Measurements from ENCODE around the gene CRYBB3.
A peak's percentile ranks its signal among the peaks of the same experiment; 100 is the strongest.
"Not testable (repeated sequence)": the region's sequence is repeated elsewhere in the genome, so short reads cannot be mapped to it uniquely, and the experiment has no call there.

Gene CRYBB3

DNA sequence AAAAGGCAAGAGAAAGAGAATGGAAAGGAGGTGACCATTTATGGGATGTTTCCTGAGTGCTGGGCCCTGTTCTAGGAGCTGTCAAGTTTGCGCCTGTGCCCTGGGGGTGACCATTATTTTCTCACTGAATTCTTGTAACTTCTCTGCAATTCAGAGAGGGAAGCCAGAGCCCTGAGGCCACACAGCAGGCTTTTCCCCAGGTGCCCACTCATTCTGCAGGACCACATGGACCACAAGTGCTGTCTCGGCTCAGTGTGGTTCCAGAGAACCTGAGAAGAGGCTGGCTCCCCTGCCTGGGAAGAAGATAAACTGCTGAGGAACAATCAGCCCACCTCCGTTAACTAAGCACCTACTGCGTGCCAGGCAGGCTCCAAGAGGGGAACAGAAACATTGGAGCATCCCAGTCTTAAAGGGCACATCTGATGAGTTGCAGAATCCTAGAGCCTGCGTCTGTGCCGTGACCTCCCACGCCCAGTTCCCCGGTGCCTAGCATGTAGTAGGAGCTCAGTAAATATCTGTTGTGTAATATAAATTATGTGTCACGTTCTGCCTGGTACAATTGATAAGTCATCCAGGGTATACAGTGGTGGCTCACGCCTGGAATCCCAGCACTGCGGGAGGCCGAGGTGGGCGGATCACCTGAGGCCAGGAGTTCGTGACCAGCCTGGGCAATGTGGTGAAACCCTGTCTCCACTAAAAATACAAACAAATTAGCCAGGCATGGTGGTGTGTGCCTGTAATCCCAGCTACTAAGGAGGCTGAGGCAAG lies 31.6 kb upstream of the CRYBB3 start:
- DNase-seq (no peak), ATAC-seq (no peak)
- Mint-ChIP-seq H3K27me3 (peaks cover 2% of the 10 kb centered on the region), H3K36me3 (ENCODE audit: low read depth) (no peaks in the 10 kb centered on the region), H3K4me3 (no peak overlapping the region), H3K27ac (no peak overlapping the region), H3K9me3 (no peaks in the 10 kb centered on the region), H3K4me1 (peaks cover 2% of the 10 kb centered on the region)

DNA sequence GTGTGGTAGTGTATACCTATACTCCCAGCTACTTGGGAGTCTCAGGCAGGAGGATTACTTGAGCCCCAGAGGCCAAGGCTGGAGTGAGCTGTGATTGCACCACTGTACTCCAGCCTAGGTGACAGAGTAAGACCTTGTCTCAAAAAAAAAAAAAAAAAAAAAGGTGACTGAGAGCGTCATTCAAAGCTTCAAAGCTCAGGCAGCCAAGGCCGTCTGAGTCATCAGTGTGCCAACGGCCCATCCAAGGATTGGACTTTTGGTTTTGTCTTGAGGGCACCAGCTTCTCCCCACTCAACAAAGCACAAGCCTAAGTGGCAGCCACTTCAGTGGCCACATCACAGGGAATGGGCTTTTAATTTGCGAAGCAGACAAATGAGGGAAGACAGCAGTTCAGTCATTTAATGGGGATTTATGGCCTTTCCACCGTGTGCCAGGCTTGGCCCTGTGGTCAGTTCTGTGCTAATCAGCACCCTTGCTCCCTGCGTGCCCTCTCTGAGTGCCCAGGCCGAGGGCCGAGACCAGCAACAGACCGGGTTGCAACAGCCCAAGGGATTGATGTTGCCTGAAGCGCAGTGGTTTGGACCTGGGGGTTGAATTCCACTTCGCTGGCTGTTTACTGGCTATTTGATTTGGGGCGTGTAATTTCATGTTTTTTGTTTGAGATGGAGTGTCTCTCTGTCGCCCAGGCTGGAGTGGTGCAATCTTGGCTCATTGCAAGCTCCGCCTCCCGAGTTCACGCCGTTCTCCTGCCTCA lies 30.2 kb upstream of the CRYBB3 start:
- Mint-ChIP-seq H3K4me1 (peaks cover 2% of the 10 kb centered on the region), H3K27me3 (peaks cover 2% of the 10 kb centered on the region), H3K9me3 (no peaks in the 10 kb centered on the region), H3K4me3 (no peak overlapping the region), H3K27ac (no peak overlapping the region), H3K36me3 (ENCODE audit: low read depth) (no peaks in the 10 kb centered on the region)
- DNase-seq (no peak), ATAC-seq (no peak)

DNA sequence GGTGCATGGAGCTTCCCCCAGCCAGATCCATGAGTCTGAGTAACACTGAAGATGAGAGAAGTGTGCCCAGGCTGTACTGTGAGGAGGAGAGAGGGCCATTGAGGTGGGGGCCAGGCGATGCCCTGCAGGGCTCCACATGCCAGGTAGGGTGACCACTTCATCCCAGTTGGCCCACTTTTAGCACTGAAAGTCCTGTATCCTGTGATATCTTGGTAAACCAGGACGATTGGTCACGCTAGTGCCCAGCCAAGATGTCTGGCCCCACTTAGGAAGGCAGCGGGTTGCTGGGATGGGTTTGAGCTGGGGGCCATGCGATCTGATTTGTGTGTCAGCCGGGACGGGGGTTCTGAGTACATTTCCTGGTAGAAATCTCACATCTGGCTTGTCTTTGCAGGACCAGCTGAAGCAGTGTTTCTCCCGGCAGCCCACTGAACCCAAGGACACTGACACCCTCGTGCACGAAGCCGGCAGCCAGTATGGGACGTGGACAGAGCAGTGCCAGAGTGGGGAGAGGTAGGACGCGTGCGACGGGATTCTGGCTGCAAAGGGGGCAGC lies 29.2 kb upstream of the CRYBB3 start:
- ATAC-seq (no peak), DNase-seq (no peak)
- Mint-ChIP-seq H3K9me3 (no peaks in the 10 kb centered on the region), H3K36me3 (ENCODE audit: low read depth) (no peaks in the 10 kb centered on the region), H3K4me1 (peaks cover 2% of the 10 kb centered on the region), H3K27me3 (peaks cover under 1% of the 10 kb centered on the region), H3K27ac (no peak overlapping the region), H3K4me3 (no peak overlapping the region)

DNA sequence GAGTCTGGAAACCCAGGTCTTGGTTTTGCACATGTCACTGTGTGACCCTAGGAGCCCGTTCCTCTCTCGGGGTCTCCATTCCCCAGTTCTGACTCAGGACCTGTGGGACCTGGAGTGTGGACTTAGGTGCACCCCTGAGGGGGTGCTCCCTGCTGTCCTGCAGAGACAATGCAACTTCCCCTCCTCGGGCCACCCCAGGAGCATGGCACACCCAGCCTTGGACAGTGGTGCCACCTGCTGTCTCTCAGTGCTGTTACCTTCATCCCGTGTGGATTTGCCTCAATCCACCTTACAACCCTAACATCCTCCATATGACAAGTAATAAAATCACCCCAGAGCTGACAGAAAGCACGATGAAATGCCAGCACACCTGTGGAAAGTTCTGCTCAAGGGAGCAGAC lies 27.5 kb upstream of the CRYBB3 start:
- ATAC-seq = peak; percentile 79
- DNase-seq = peak; percentile 46
- Mint-ChIP-seq H3K27ac (no peak overlapping the region), H3K36me3 (ENCODE audit: low read depth) (no peaks in the 10 kb centered on the region), H3K4me1 (peaks cover 2% of the 10 kb centered on the region), H3K27me3 (no peaks in the 10 kb centered on the region), H3K9me3 (no peaks in the 10 kb centered on the region), H3K4me3 (no peak overlapping the region)

DNA sequence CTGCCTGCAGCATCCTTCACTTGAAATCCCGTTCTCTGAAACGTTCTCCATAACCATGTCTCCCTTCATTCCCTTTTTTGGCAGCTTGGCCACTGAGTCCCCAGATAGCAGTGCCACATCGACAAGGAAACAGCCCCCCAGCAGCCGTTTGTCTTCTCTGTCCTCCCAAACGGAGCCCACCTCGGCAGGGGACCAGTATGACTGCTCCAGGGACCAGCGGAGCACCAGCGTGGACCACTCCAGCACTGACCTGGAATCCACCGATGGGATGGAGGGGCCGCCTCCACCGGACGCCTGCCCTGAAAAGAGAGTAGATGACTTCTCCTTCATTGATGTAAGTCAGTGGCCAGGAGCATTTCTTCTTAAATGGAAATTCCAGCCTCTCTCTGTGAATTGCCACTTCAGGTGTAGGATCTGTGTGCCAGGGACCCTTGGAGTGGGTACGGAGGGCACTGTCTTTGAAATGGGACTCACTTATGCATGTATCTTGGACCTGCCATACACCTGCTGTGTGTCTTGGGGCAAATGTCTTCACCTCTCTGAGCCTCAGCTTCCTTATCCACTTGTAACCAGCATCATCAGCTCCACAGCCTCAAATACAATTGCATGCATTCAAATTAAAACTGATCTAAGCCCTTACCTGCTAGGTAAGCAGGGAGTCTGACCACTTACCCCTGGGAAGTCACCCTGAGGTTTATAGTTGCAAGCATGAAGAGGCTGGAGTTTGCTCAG lies 25.3 kb upstream of the CRYBB3 start:
- ATAC-seq (no peak), DNase-seq (no peak)
- no peak overlapping the region for H3K4me3 Mint-ChIP-seq
- H3K27me3 Mint-ChIP-seq = no peaks in the 10 kb centered on the region
- no peak overlapping the region for H3K27ac Mint-ChIP-seq
- H3K4me1 Mint-ChIP-seq = peaks cover 2% of the 10 kb centered on the region
- no peaks in the 10 kb centered on the region for H3K9me3 Mint-ChIP-seq
- no peaks in the 10 kb centered on the region for H3K36me3 Mint-ChIP-seq (ENCODE audit: low read depth)

DNA sequence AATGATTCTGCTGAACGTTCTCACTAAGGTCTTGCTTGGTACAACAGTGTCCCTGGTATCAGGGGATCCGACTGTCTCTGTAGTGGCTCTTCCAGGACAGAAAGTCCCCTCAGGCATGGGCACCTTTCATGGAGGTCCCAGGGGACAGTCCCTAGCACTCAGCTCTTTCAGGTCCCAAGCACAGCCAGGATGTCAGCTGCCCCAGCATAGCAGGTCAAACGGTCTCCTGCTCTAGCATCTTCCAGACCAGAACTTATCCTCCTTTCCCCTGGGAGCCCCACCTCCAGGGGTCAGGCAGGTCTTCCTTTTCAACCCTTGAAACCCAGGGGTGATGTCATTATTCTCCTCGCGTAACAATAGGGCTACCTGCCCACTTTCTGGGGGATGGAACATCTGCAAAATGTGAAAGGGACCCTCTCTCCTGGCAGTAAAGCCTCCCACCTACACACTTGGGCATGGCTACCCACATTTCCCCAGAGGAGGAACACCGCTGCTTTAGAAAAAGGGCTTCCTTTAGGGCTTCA lies 24.7 kb upstream of the CRYBB3 start:
- no peak for ATAC-seq
- Mint-ChIP-seq H3K27me3 (no peaks in the 10 kb centered on the region), H3K4me1 (peaks cover 2% of the 10 kb centered on the region), H3K36me3 (ENCODE audit: low read depth) (no peaks in the 10 kb centered on the region), H3K4me3 (no peak overlapping the region), H3K27ac (no peak overlapping the region), H3K9me3 (no peaks in the 10 kb centered on the region)
- no peak for DNase-seq

DNA sequence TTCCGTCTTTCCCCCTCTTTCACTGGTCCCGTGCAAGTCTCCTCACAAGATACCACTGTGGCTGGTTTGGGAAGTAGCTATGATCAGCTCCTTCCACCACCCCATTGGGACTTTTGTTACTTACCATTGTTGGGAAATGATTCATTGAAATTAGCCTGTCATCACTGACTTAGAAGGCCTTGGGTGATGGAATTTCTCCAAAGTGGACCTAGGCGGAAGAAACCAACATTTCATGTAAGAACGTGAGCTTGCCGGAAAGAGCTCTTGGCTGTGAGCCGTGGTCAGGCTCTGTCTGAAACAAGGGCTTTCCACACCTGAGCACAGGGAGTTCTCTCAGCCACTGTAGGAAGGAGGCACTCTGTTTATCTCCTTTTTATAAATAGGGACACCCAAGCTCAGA lies 23.5 kb upstream of the CRYBB3 start:
- H3K27me3 Mint-ChIP-seq = no peaks in the 10 kb centered on the region
- no peaks in the 10 kb centered on the region for H3K36me3 Mint-ChIP-seq (ENCODE audit: low read depth)
- no peak overlapping the region for H3K4me3 Mint-ChIP-seq
- H3K27ac Mint-ChIP-seq = no peak overlapping the region
- peaks cover 2% of the 10 kb centered on the region for H3K4me1 Mint-ChIP-seq
- ATAC-seq (no peak), DNase-seq (no peak)
- no peaks in the 10 kb centered on the region for H3K9me3 Mint-ChIP-seq

DNA sequence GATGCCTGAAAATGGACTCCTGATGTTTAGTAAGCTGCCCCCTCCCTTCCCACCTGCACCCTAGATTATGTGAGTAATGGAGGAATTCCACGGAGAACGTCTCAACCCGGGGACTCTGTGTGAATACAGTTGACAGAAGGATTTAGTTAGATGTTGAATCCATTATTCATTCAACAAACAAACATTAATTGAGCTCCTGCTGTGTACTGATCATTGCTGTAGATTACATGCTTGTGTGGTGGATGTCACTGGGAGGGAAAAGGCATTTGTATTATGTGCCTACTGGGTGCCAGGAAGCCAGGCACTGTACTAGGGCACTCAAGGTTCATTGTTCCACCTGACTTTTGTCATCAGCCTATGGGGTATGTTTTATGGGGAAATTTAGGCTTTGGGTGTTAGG lies 22.9 kb upstream of the CRYBB3 start:
- H3K27ac Mint-ChIP-seq = no peak overlapping the region
- DNase-seq = no peak
- ATAC-seq = no peak
- peaks cover 2% of the 10 kb centered on the region for H3K4me1 Mint-ChIP-seq
- H3K36me3 Mint-ChIP-seq (ENCODE audit: low read depth) = no peaks in the 10 kb centered on the region
- H3K4me3 Mint-ChIP-seq = no peak overlapping the region
- H3K9me3 Mint-ChIP-seq = no peaks in the 10 kb centered on the region
- no peaks in the 10 kb centered on the region for H3K27me3 Mint-ChIP-seq

DNA sequence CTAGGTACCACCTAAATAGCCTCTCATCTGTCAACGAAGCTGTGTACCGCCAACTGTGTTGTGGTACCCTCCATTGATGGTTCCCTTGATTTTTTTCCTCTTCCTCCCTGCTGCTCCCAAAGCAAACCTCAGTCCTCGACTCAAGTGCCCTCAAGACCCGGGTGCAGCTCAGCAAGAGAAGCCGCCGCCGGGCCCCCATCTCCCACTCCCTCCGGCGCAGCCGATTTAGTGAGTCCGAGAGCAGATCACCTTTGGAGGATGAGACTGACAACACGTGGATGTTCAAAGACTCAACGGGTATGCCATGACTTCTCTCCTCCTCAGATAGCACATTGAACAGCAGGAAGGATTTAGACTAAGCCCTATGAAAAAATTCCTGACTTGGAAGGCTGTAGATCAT lies 22.4 kb upstream of the CRYBB3 start:
- ATAC-seq (no peak), DNase-seq (no peak)
- no peaks in the 10 kb centered on the region for H3K9me3 Mint-ChIP-seq
- no peaks in the 10 kb centered on the region for H3K4me1 Mint-ChIP-seq
- H3K27ac Mint-ChIP-seq = no peak overlapping the region
- H3K27me3 Mint-ChIP-seq = no peaks in the 10 kb centered on the region
- H3K4me3 Mint-ChIP-seq = no peak overlapping the region
- no peaks in the 10 kb centered on the region for H3K36me3 Mint-ChIP-seq (ENCODE audit: low read depth)

DNA sequence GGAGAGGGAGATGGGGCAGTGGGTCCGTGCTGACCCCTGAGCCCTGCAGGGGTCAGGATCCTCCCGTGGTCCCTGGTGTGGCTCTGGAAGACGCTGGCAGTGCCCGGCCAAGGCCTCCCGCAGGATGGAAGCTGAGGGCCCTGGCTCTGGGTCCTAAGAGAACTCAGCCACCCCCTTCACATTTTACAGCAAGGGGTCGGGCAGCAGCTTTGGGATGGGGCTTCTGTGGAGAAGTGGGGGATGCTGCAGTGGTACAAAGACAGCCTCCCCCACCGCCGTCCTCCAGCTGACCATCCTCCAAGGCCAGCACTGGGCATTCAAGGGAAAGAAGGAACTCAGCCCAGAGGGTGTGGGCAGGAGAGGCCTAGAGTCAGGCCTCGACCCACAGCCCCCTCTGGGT lies 21.8 kb upstream of the CRYBB3 start:
- ATAC-seq = no peak

DNA sequence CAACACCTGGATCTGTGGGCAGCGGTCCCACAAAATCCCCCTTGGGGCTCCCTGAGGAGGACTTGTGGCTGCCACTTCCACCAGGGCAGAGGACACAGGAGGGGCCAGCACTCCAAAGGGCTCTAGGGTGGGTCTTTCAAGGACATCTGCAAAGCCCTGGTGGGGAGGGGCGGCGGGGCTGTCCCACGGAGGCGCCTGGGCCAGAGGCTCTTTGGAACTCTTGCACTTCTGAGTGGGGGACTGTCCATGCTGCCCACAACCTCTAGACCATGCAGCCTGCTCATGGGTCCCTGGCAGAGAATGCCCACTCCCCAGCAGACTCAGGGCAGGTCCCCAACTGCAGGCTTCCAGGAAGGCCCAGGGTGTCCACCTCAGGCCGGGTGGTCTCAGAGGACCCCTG lies 21.3 kb upstream of the CRYBB3 start:
- not testable (repeated sequence) for H3K9me3 Mint-ChIP-seq; H3K27me3 Mint-ChIP-seq; H3K36me3 Mint-ChIP-seq (ENCODE audit: low read depth); DNase-seq; H3K27ac Mint-ChIP-seq; H3K4me3 Mint-ChIP-seq; H3K4me1 Mint-ChIP-seq
- peak; percentile 24 for ATAC-seq

More for the DNA sequence above, 21.8 kb upstream of the CRYBB3 start:
- no peak overlapping the region for H3K4me3 Mint-ChIP-seq
- no peaks in the 10 kb centered on the region for H3K4me1 Mint-ChIP-seq
- no peaks in the 10 kb centered on the region for H3K27me3 Mint-ChIP-seq
- no peaks in the 10 kb centered on the region for H3K36me3 Mint-ChIP-seq (ENCODE audit: low read depth)
- DNase-seq = no peak
- no peaks in the 10 kb centered on the region for H3K9me3 Mint-ChIP-seq
- H3K27ac Mint-ChIP-seq = no peak overlapping the region

DNA sequence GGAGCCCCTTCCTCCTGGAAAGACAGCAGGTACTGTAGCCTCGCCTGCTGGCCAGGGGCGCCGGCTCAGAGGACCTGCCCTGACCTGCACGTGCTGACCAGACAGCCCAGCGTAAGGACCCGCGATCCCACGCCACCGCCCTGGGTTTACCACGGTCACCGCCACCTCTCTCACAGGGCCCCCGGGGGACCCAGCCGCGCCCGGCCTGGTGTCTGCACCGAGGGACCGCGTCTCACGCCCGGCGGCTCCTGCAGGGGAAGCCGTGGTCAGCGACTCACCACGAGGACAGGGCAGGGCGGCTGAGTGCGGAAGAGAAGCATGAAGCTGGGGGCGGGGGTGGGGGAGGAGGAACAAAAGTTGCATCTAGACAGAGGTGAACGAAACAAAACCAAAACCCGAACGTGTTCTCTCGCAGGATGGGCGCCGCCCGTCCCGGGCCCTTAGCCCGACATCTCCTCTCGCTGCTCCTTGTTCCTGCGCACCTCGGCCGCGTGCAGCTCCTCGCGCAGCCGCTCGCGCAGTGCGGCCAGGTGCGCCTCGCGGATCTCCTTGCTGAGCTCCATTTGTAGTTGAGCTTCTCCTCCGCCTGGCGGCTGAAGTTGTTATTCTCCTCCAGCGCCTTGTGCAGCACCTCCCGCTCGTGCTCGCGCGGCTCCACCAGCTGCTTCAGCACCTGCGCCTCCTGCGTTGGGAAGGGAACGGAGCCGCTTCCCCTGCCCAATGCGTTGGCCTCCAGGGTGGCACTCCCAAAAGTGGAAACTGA lies 20.6 kb upstream of the CRYBB3 start:
- H3K4me1 Mint-ChIP-seq; H3K36me3 Mint-ChIP-seq (ENCODE audit: low read depth); H3K9me3 Mint-ChIP-seq; H3K4me3 Mint-ChIP-seq; H3K27me3 Mint-ChIP-seq; H3K27ac Mint-ChIP-seq; DNase-seq; ATAC-seq: not testable (repeated sequence)

DNA sequence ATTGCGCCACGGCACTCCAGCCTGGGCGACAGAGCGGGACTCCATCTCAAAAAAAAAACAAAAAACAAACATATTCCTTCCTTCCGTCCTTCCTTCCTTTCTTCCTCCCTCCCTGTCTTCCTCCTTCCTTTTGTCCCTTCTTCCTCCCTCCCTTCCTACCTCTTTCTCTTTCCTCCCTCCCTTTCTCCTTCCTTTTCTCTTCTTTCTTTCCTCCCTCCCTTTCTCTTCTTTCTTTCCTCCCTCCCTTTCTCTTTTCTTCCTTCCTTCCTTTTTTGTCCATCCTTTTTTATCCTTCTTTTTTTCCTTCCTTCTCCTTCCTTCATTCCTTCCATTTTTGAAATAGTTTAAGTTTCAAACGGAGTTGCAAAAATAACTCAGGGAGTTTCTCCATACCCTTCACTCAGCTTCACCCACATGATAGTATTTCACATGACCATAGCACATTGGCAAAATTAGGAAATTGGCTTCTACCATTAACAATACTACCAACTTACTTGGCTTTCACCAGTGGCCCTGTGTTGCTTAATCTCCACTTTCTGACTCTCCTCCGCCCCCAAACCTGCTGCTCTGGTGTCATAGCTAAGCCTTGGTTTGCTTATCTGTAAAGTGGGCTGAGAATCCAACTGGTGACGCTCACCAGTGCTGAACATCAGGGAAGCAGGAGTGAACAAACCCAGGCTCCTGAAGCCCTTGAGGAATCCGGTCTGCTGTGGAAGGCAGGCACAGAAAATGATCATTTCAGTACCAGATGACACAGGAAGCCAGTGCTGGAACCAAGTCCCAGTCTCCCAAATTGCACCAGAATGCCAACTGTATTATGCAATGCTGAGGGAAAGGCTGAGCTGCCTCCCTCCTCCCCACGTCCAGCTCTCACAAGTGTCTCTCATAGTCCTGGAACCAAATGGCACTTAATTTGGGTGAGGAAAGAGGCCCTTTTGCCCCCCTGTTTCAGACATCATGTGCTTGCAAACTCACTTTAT lies 17.2 kb upstream of the CRYBB3 start:
- no peak for ATAC-seq
- DNase-seq = no peak
- no peaks in the 10 kb centered on the region for H3K36me3 Mint-ChIP-seq (ENCODE audit: low read depth)
- H3K27ac Mint-ChIP-seq = no peak overlapping the region
- no peaks in the 10 kb centered on the region for H3K9me3 Mint-ChIP-seq
- H3K27me3 Mint-ChIP-seq = no peaks in the 10 kb centered on the region
- H3K4me3 Mint-ChIP-seq = no peak overlapping the region
- no peaks in the 10 kb centered on the region for H3K4me1 Mint-ChIP-seq
